Measurements from ENCODE around the gene ATP1B3. TPM values are rescaled to one million over a fixed set of nuclear protein-coding genes. Genes with fewer than 3 reads are reported as not detected.
A peak's percentile ranks its signal among the peaks of the same experiment; 100 is the strongest.
"Not testable (repeated sequence)": the region's sequence is repeated elsewhere in the genome, so short reads cannot be mapped to it uniquely, and the experiment has no call there.

Gene ATP1B3
- polyA plus RNA-seq, 1 donor: 261 TPM

DNA sequence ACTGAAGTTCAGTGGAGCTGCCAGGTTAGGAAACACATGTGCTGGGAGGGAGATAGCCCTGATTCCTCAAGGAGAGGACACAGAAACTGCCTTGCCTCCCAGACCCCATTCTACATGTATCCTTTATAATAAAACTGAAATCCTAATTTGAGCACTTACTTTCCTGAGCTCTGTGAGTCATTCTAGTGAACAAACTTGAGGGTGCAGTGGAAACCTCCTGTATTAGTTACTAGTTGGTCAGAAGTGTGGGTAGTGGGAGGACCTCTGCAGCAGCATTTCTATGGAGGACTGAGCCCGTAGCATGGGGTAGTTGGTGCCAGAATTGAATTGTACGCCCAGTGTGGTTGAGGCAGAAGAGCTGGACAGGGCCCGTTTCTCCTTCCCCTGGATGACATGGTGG, 23.9 kb downstream of the ATP1B3 start:
- peaks cover 3% of the 10 kb centered on the region for H3K36me3 ChIP-seq (ENCODE audit: control insufficient read depth, insufficient read depth, low read length)
- no peaks in the 10 kb centered on the region for H3K4me1 ChIP-seq (ENCODE audit: control insufficient read depth, insufficient read depth, low read length)
- whole genome bisulfite sequencing (ENCODE audit: insufficient coverage, low lambda C conversion rate): no CpG with 5 or more reads among the region's 3 CpGs
- no peak for DNase-seq
- H3K27me3 ChIP-seq (ENCODE audit: control insufficient read depth, insufficient read depth, low read length): no peaks in the 10 kb centered on the region
- H3K4me3 ChIP-seq (ENCODE audit: low read length): no peak overlapping the region
- no peak overlapping the region for H3K27ac ChIP-seq (ENCODE audit: low read length)
- H3K9me3 ChIP-seq (ENCODE audit: control insufficient read depth, low read depth, low read length): peaks cover 9% of the 10 kb centered on the region

DNA sequence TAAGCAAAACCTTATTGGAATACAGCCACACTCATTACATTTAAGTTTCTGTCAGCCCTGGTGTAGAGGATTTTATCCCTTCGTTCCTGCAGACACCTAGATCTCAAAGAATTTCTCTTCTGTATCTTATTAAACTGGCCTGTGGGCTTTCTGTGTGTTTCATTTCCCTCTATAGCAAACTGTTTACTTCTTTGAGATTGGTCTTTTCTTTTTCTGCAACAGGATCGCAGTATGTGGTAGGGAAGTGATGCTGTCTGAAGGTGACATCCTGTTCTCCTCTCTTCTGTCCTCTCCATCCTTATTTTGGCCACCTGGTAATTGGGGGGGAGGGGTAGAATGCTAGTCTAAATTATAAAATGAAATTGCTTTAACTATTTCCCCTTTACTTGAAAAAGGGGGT, 25.5 kb downstream of the ATP1B3 start:
- Histone ChIP-seq H3K4me1 (ENCODE audit: control insufficient read depth, insufficient read depth, low read length) (no peaks in the 10 kb centered on the region), H3K27me3 (ENCODE audit: control insufficient read depth, insufficient read depth, low read length) (no peaks in the 10 kb centered on the region), H3K36me3 (ENCODE audit: control insufficient read depth, insufficient read depth, low read length) (peaks cover 7% of the 10 kb centered on the region), H3K4me3 (ENCODE audit: low read length) (no peak overlapping the region), H3K9me3 (ENCODE audit: control insufficient read depth, low read depth, low read length) (peaks cover 9% of the 10 kb centered on the region), H3K27ac (ENCODE audit: low read length) (no peak overlapping the region)
- no peak for DNase-seq
- WGBS (ENCODE audit: insufficient coverage, low lambda C conversion rate): 63% methylated on average over 1 of the region's 2 CpGs

DNA sequence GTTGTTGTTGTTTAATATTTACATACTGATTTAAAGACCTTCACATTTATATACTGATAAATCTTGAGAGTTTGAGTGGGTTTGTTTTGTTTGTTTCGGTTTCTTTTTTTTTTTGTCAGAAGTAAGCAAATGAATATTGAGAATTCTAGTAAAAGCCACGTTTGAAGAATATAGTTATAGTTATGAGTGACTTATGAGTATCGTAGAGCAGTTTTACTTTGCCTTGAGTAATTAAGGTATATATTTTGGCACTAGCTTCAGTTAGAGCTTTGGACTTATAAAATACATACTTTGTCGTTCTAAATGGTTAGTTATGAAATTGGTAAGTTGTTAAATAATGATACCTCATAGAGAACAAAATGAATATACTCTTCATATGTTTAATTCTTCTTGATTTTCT, 27.8 kb downstream of the ATP1B3 start:
- Histone ChIP-seq H3K9me3 (ENCODE audit: control insufficient read depth, low read depth, low read length) (peaks cover 9% of the 10 kb centered on the region), H3K27me3 (ENCODE audit: control insufficient read depth, insufficient read depth, low read length) (no peaks in the 10 kb centered on the region), H3K4me1 (ENCODE audit: control insufficient read depth, insufficient read depth, low read length) (no peaks in the 10 kb centered on the region), H3K4me3 (ENCODE audit: low read length) (no peak overlapping the region), H3K36me3 (ENCODE audit: control insufficient read depth, insufficient read depth, low read length) (peaks cover 17% of the 10 kb centered on the region), H3K27ac (ENCODE audit: low read length) (no peak overlapping the region)
- 88% methylated on average over 3 of the region's 4 CpGs for WGBS (ENCODE audit: insufficient coverage, low lambda C conversion rate)
- DNase-seq: no peak

DNA sequence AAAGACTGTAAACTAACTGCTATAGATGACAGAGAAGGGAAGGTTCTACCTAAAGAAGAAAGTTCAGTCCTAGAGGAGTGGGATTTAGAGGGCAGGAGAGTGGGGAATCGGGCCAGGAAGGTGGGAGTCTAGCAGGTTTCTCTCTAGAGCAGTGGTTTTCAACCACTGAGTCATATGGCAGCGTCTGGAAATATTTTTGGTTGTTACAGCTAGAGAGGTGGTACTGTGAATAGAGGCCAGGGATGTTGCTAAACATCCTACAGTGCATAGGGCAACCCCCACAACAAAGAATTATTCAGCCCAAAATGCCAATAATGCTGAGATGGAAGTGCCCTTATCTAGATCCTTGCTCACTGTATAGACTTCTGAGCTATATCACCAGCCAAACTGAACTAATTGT, 28.7 kb downstream of the ATP1B3 start:
- H3K27ac ChIP-seq (ENCODE audit: low read length): no peak overlapping the region
- WGBS (ENCODE audit: insufficient coverage, low lambda C conversion rate): no CpG with 5 or more reads among the region's 2 CpGs
- no peak overlapping the region for H3K4me3 ChIP-seq (ENCODE audit: low read length)
- peaks cover 4% of the 10 kb centered on the region for H3K9me3 ChIP-seq (ENCODE audit: control insufficient read depth, low read depth, low read length)
- DNase-seq: no peak
- no peaks in the 10 kb centered on the region for H3K27me3 ChIP-seq (ENCODE audit: control insufficient read depth, insufficient read depth, low read length)
- peaks cover 23% of the 10 kb centered on the region for H3K36me3 ChIP-seq (ENCODE audit: control insufficient read depth, insufficient read depth, low read length)
- no peaks in the 10 kb centered on the region for H3K4me1 ChIP-seq (ENCODE audit: control insufficient read depth, insufficient read depth, low read length)

DNA sequence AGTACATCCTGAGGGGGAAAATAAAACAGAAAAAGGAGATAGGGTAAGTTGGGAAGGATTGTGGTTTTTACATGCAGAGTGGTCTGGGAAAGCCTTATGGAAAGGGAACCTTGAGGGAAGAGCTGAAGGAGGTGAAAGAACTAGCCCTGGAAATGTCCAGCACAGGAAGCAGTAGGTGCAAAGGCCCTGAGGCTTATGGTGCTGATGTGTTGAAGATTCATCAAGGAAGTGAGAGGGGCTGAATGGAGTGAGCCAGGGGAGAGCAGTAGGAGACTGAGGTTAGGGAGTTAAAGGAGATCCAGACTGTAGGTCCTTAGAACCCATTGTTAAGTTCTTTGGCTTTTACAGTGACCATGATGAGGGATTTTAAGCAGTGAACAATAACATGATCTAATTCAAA, 33.0 kb downstream of the ATP1B3 start:
- Histone ChIP-seq H3K36me3 (ENCODE audit: control insufficient read depth, insufficient read depth, low read length) (peaks cover 36% of the 10 kb centered on the region), H3K27me3 (ENCODE audit: control insufficient read depth, insufficient read depth, low read length) (no peaks in the 10 kb centered on the region), H3K9me3 (ENCODE audit: control insufficient read depth, low read depth, low read length) (peaks cover 3% of the 10 kb centered on the region), H3K4me3 (ENCODE audit: low read length) (no peak overlapping the region), H3K27ac (ENCODE audit: low read length) (no peak overlapping the region), H3K4me1 (ENCODE audit: control insufficient read depth, insufficient read depth, low read length) (no peaks in the 10 kb centered on the region)
- DNase-seq: no peak

- H3K36me3 ChIP-seq (ENCODE audit: control insufficient read depth, insufficient read depth, low read length): peaks cover 38% of the 10 kb centered on the region
- not testable (repeated sequence) for H3K4me1 ChIP-seq (ENCODE audit: control insufficient read depth, insufficient read depth, low read length); H3K9me3 ChIP-seq (ENCODE audit: control insufficient read depth, low read depth, low read length); DNase-seq; H3K4me3 ChIP-seq (ENCODE audit: low read length); H3K27ac ChIP-seq (ENCODE audit: low read length); H3K27me3 ChIP-seq (ENCODE audit: control insufficient read depth, insufficient read depth, low read length)
- 100% methylated on average over 1 of the region's 4 CpGs for WGBS (ENCODE audit: insufficient coverage, low lambda C conversion rate)
These were observed 33.5 kb downstream of the ATP1B3 start for GRCh38 chr3:141909986-141910385.

GRCh38 chr3:141913150-141913811, 36.8 kb downstream of the ATP1B3 start:
- DNase-seq: peak; percentile 24 to 53
- Histone ChIP-seq H3K9me3 (ENCODE audit: control insufficient read depth, low read depth, low read length) (peaks cover 3% of the 10 kb centered on the region), H3K4me3 (ENCODE audit: low read length) (no peak overlapping the region), H3K36me3 (ENCODE audit: control insufficient read depth, insufficient read depth, low read length) (peaks cover 45% of the 10 kb centered on the region), H3K27me3 (ENCODE audit: control insufficient read depth, insufficient read depth, low read length) (no peaks in the 10 kb centered on the region), H3K27ac (ENCODE audit: low read length) (no peak overlapping the region), H3K4me1 (ENCODE audit: control insufficient read depth, insufficient read depth, low read length) (no peaks in the 10 kb centered on the region)
- WGBS (ENCODE audit: insufficient coverage, low lambda C conversion rate): no CpG with 5 or more reads among the region's 1 CpG

GRCh38 chr3:141914311-141914710, 37.9 kb downstream of the ATP1B3 start:
- peaks cover 37% of the 10 kb centered on the region for H3K36me3 ChIP-seq (ENCODE audit: control insufficient read depth, insufficient read depth, low read length)
- no peak overlapping the region for H3K27ac ChIP-seq (ENCODE audit: low read length)
- H3K9me3 ChIP-seq (ENCODE audit: control insufficient read depth, low read depth, low read length): peaks cover 3% of the 10 kb centered on the region

GRCh38 chr3:141915016-141915415, 38.6 kb downstream of the ATP1B3 start:
- WGBS (ENCODE audit: insufficient coverage, low lambda C conversion rate): 80% methylated on average over 1 of the region's 5 CpGs
- Histone ChIP-seq H3K27ac (ENCODE audit: low read length) (no peak overlapping the region), H3K9me3 (ENCODE audit: control insufficient read depth, low read depth, low read length) (peaks cover 3% of the 10 kb centered on the region), H3K4me3 (ENCODE audit: low read length) (no peak overlapping the region), H3K27me3 (ENCODE audit: control insufficient read depth, insufficient read depth, low read length) (no peaks in the 10 kb centered on the region), H3K36me3 (ENCODE audit: control insufficient read depth, insufficient read depth, low read length) (peaks cover 37% of the 10 kb centered on the region), H3K4me1 (ENCODE audit: control insufficient read depth, insufficient read depth, low read length) (no peaks in the 10 kb centered on the region)
- no peak for DNase-seq

More at GRCh38 chr3:141914311-141914710, 37.9 kb downstream of the ATP1B3 start:
- Histone ChIP-seq H3K4me1 (ENCODE audit: control insufficient read depth, insufficient read depth, low read length) (no peaks in the 10 kb centered on the region), H3K4me3 (ENCODE audit: low read length) (no peak overlapping the region), H3K27me3 (ENCODE audit: control insufficient read depth, insufficient read depth, low read length) (no peaks in the 10 kb centered on the region)
- WGBS (ENCODE audit: insufficient coverage, low lambda C conversion rate): no CpG with 5 or more reads among the region's 4 CpGs
- no peak for DNase-seq

DNA sequence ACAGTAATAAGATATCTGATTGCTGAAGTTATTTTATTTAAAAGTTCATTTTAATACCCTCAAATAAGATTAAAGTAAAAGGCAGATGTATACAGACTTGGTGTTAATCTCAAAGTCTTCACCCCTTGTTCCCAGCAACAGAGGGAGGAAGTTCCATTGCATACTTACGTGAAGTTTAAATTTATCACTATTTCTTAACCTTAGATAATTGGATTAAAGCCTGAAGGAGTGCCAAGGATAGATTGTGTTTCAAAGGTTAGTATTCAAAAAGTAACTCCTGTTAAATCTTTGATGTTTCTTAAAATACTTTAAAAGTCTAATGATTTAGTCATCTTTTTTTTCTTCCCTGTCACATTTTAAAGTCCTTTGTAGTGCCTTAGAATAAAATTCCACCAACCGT, 39.3 kb downstream of the ATP1B3 start:
- DNase-seq: no peak

DNA sequence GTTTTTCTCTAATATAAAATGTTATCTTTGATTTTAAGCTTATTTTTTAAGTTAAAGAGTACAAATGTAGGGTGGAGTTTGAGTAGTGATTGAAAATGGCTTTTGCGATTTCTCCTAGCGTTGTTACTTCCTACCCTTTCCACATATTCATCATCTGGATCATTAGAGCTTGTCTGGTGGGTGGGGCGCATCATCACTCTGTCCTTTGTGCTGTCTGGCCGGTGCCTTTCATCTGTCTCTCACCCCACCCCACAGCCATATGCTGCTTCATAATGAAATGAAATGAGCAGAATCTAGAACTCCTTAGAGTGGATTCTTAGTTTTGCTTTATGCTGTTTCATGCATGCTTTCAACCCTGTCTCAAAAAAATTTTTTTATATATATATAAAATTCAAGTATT, 44.3 kb downstream of the ATP1B3 start:
- Histone ChIP-seq H3K36me3 (ENCODE audit: control insufficient read depth, insufficient read depth, low read length) (peaks cover 44% of the 10 kb centered on the region), H3K27me3 (ENCODE audit: control insufficient read depth, insufficient read depth, low read length) (no peaks in the 10 kb centered on the region), H3K27ac (ENCODE audit: low read length) (no peak overlapping the region), H3K9me3 (ENCODE audit: control insufficient read depth, low read depth, low read length) (no peaks in the 10 kb centered on the region), H3K4me1 (ENCODE audit: control insufficient read depth, insufficient read depth, low read length) (no peaks in the 10 kb centered on the region), H3K4me3 (ENCODE audit: low read length) (no peak overlapping the region)
- 100% methylated on average over 2 of the region's 4 CpGs for WGBS (ENCODE audit: insufficient coverage, low lambda C conversion rate)
- DNase-seq: no peak

More for the DNA sequence above, 39.3 kb downstream of the ATP1B3 start:
- no peak overlapping the region for H3K4me3 ChIP-seq (ENCODE audit: low read length)
- peaks cover 40% of the 10 kb centered on the region for H3K36me3 ChIP-seq (ENCODE audit: control insufficient read depth, insufficient read depth, low read length)
- no peak overlapping the region for H3K27ac ChIP-seq (ENCODE audit: low read length)
- H3K9me3 ChIP-seq (ENCODE audit: control insufficient read depth, low read depth, low read length): peaks cover 3% of the 10 kb centered on the region
- H3K27me3 ChIP-seq (ENCODE audit: control insufficient read depth, insufficient read depth, low read length): no peaks in the 10 kb centered on the region
- no peaks in the 10 kb centered on the region for H3K4me1 ChIP-seq (ENCODE audit: control insufficient read depth, insufficient read depth, low read length)
- WGBS (ENCODE audit: insufficient coverage, low lambda C conversion rate): 100% methylated on average over 1 of the region's 2 CpGs
